Transverse colon (tissue), 4 donors: ENCODE measurements around the gene ALPP. TPM values are rescaled to one million over a fixed set of nuclear protein-coding genes. Genes with fewer than 3 reads are reported as not detected.
"Not testable (repeated sequence)": the region's sequence is repeated elsewhere in the genome, so short reads cannot be mapped to it uniquely, and the experiment has no call there.

ENCODE experiments used
- DNase-seq: peaks from one replicate; pipeline ENCODE4 v3.0.0-alpha.2; 2019
- H3K27ac ChIP-seq, 4 donors: fragments of 200-600 bp; sonication (generic); 2 replicates each; pipeline ENCODE4 v1.5.1; 2016 to 2018; ENCODE audit warnings: inconsistent platforms in 4 of 4
- H3K27me3 ChIP-seq: fragments of 200-600 bp; sonication (generic); 2 replicates; pipeline ENCODE4 v1.5.1; 2017; ENCODE audit warnings: inconsistent platforms
- H3K36me3 ChIP-seq, 4 donors: fragments of 200-600 bp; sonication (generic); 2 replicates each; pipeline ENCODE4 v1.5.1; 2017 to 2019; ENCODE audit warnings: inconsistent platforms in 4 of 4
- H3K4me1 ChIP-seq, 4 donors: fragments of 200-600 bp; sonication (generic); 2 replicates each; pipeline ENCODE4 v1.5.1; 2017 to 2020; ENCODE audit warnings: inconsistent platforms in 4 of 4
- H3K4me3 ChIP-seq, 4 donors: fragments of 200-600 bp; sonication (generic); 1 replicate in 1 of 4; 2 replicates in 3 of 4; pipeline versions ENCODE4 v1.5.1 to v1.6.1; 2017 to 2019; ENCODE audit warnings: inconsistent platforms in 4 of 4
- H3K9me3 ChIP-seq, 2 donors: fragments of 200-600 bp; sonication (generic); 2 replicates each; pipeline ENCODE4 v1.5.1; 2017 to 2019; ENCODE audit warnings: inconsistent platforms in 2 of 2
- CTCF ChIP-seq, 5 experiments: fragments of 200-600 bp in 3 of 5; fragments of 450-650 bp in 2 of 5; sonication (generic) in 3 of 5; IDR thresholded peaks; 1 replicate in 2 of 5; 2 replicates in 3 of 5; pipeline ENCODE4 v1.5.1; 2016 to 2017; ENCODE audit warnings: antibody characterized with exemption in 5 of 5, inconsistent platforms in 3 of 5, mild to moderate bottlenecking in 2 of 5, moderate library complexity in 1 of 5
- EP300 ChIP-seq: sonication (generic); formaldehyde crosslinking; IDR thresholded peaks from one replicate; pipeline ENCODE4 v1.6.1; 2017; ENCODE audit warnings: antibody characterized with exemption, low read depth
- POLR2A ChIP-seq: fragments of 450-650 bp; IDR thresholded peaks from one replicate; pipeline ENCODE4 v1.6.1; 2016; ENCODE audit warnings: antibody characterized with exemption, mild to moderate bottlenecking, moderate library complexity
- POLR2AphosphoS5 ChIP-seq, 3 donors: sonication (generic); formaldehyde crosslinking; IDR thresholded peaks; one replicate each; pipeline ENCODE4 v1.6.1; 2016; ENCODE audit warnings: antibody characterized with exemption in 3 of 3
- WGBS, 2 donors: methylation state at CpG; one replicate each; pipeline ENCODE4 v1.1.5; 2018; ENCODE audit warnings: low coverage in 1 of 2; 5-methylcytosine and 5-hydroxymethylcytosine counted together
- in situ Hi-C, 4 donors: fragments of 200-750 bp; cut with MboI; loops; one replicate each; pipeline versions ENCODE4 v1.15.0 to v1.15.1; 2017; ENCODE audit warnings: low sequenced_read_pairs in 3 of 4, low pct_ligation_motif_present in 1 of 4, low pct_unique_long_range_greater_than_20kb in 1 of 4
- intact Hi-C: fragments of 100-400 bp; cut with DNase I; formaldehyde crosslinking; loops from one replicate; pipeline ENCODE4 v1.15.1; 2023; ENCODE audit warnings: low total_unique reads
- total RNA-seq, 4 donors: library from RNA; depleted of rRNA; stranded (reverse); fragments of >200 nt; gene quantifications; one replicate each; pipeline ENCODE4 v1.1.0, GENCODE V29; 2016

Gene ALPP
- total RNA-seq, 4 donors from 2014 or later = not detected

DNA sequence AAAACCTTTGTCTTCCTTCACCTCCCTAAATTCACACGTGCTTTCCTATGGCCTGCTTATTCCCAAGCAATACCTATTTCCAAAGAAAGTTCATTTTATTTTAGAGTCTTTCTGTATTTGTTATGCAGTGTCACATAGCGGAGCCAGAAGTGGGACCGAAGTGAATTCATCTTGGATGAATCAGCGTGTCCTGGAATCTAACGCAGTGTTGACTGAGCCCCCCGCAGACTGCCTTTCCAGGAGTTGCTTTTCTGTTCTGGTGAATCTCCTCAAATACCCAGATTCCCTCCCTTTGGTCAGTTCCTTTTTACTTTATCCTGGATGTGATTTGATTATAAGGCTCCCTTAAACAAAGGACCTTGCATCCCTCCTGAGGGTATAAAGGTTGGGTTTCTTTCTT lies 10.8 kb downstream of the ALPP start:
- DNase-seq = no peak
- no peaks in the 10 kb centered on the region for H3K9me3 ChIP-seq
- in situ Hi-C loops (no loop called here), intact Hi-C loops (no loop called here)
- TF ChIP-seq EP300 (no peak), POLR2AphosphoS5 (IDR thresholded peaks at IDR 0.05) (no peak)
- no peak overlapping the region for H3K4me3 ChIP-seq
- peaks cover 81% of the 10 kb centered on the region for H3K27me3 ChIP-seq
- peaks cover 0 to 5% (median 0%) of the 10 kb centered on the region in 4 donors for H3K4me1 ChIP-seq
- 57 to 59% methylated on average over 1 to 6 of the region's 6 CpGs for WGBS, 2 donors
- no peaks in the 10 kb centered on the region for H3K36me3 ChIP-seq
- no peak overlapping the region for H3K27ac ChIP-seq

DNA sequence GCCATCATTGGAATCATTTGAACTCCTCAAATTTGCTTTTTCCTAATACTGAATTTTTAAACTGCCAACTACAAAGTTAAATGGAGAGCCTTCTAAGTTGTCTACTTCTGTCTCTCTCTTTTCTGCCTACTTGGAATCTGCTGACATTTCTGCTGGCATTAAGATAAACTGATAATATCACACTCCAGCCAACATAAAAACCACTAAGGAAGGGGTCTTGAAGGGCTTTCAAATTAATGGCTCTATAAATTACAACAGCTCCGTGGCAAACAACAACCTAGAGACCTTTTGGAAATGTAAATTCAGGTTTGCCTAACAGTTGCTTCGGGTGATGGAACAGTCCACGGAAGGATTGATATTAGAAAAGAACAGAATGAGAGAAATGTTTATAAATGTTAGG lies 12.1 kb downstream of the ALPP start:
- in situ Hi-C loops = no loop called here
- WGBS, 2 donors = 24% methylated on average over 3 of the region's 3 CpGs

DNA sequence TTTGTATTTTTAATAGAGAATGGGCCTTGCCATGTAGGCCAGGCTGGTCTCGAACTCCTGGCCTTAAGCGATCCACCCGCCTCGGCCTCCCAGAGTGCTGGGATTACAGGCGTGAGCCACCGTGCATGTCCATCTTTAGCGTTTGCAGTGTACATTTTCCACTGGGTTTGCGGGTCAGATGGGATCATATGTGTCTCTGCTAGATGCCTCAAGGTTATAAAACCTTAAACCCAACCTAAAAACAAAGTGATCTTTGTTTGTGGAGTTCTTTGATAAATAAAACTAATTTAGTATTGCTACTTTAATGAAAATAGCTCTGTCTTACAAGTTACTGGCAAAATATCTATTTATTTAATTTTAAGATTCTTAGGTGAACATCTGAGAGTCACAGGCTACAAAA lies 15.0 kb downstream of the ALPP start:
- DNase-seq = no peak
- in situ Hi-C loops (no loop called here), intact Hi-C loops (no loop called here)
- no peaks in the 10 kb centered on the region for H3K9me3 ChIP-seq
- no peak for TF ChIP-seq POLR2A
- no peak for TF ChIP-seq EP300
- TF ChIP-seq CTCF (IDR thresholded peaks at IDR 0.05) = no peak
- TF ChIP-seq POLR2AphosphoS5 (IDR thresholded peaks at IDR 0.05) = no peak
- 70 to 82% methylated on average over 3 to 8 of the region's 8 CpGs for whole genome bisulfite sequencing, 2 donors
- H3K36me3 ChIP-seq = no peaks in the 10 kb centered on the region
- H3K27me3 ChIP-seq = peaks cover 55% of the 10 kb centered on the region
- peaks cover 0 to 6% (median 2%) of the 10 kb centered on the region in 4 donors for H3K4me1 ChIP-seq
- H3K27ac ChIP-seq = no peak overlapping the region
- H3K4me3 ChIP-seq = no peak overlapping the region

More for the DNA sequence above, 12.1 kb downstream of the ALPP start:
- Histone ChIP-seq H3K36me3 (no peaks in the 10 kb centered on the region), H3K27ac (no peak overlapping the region), H3K4me1 (peaks cover 0 to 5% (median 0%) of the 10 kb centered on the region in 4 donors), H3K9me3 (no peaks in the 10 kb centered on the region), H3K27me3 (peaks cover 75% of the 10 kb centered on the region), H3K4me3 (no peak overlapping the region)
- no peak for DNase-seq
- TF ChIP-seq POLR2AphosphoS5 (IDR thresholded peaks at IDR 0.05) (no peak), CTCF (IDR thresholded peaks at IDR 0.05) (no peak), EP300 (no peak), POLR2A (no peak)
- intact Hi-C loops = no loop called here

GRCh38 chr2:232394431-232394830 lies 15.9 kb downstream of the ALPP start:
- H3K27me3 ChIP-seq = peaks cover 47% of the 10 kb centered on the region
- H3K4me3 ChIP-seq, in situ Hi-C loops, DNase-seq, H3K4me1 ChIP-seq, intact Hi-C loops, H3K9me3 ChIP-seq, H3K36me3 ChIP-seq, H3K27ac ChIP-seq: not testable (repeated sequence)
- WGBS, 2 donors = 86 to 90% methylated on average over 2 to 7 of the region's 7 CpGs

DNA sequence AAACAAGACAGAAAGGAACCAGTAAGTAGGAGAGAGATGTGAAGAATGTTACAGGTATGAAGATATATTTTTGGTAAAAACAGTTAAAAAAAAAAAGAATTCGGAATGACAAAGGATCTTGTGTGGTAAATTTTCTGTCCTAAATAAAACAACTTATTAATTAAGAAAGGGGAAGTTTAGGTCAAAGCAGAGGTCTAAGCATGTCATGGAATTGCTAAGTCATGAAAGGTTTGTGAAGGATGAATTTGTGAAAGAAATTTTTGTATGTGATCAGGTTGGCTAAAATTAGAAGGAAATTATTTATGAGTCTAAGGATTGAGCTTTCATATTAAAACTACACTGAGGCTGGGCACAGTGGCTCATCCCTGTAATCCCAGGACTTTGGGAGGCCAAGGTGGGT lies 17.0 kb downstream of the ALPP start:
- Histone ChIP-seq H3K4me3 (no peak overlapping the region), H3K27me3 (peaks cover 35% of the 10 kb centered on the region), H3K4me1 (peaks cover 0 to 9% (median 4%) of the 10 kb centered on the region in 4 donors), H3K36me3 (no peaks in the 10 kb centered on the region), H3K27ac (no peak overlapping the region), H3K9me3 (no peaks in the 10 kb centered on the region)
- no peak for DNase-seq
- TF ChIP-seq CTCF (IDR thresholded peaks at IDR 0.05) (no peak), EP300 (no peak), POLR2A (no peak), POLR2AphosphoS5 (IDR thresholded peaks at IDR 0.05) (no peak)
- in situ Hi-C loops (no loop called here), intact Hi-C loops (no loop called here)
- 58 to 75% methylated on average over 1 of the region's 1 CpG for WGBS, 2 donors
